A673 (cell line): ENCODE results near the gene MATN4. TPM values are rescaled to one million over a fixed set of nuclear protein-coding genes. Genes with fewer than 3 reads are reported as not detected.

Experiments
- BruUV-seq: library from RNA; stranded (reverse); fragments of 400-500 nt; replicated peaks from 2 replicates; lab custom pipeline; 2021; lab: Mats Ljungman, UMichigan
- CTCF ChIA-PET: fragments of 300-600 bp; sonication (Branson Sonifier 250); formaldehyde crosslinking; loops from one replicate; lab custom pipeline; 2022; ENCODE audit warnings: antibody characterized with exemption; lab: Charles Lee
- POLR2A ChIA-PET: fragments of 300-600 bp; sonication (Branson Sonifier 250); formaldehyde crosslinking; loops from one replicate; lab custom pipeline; 2022; ENCODE audit warnings: antibody characterized with exemption; ENCODE audit not compliant: low non-redundant PET; lab: Charles Lee
- DNase-seq: peaks from one replicate; pipeline ENCODE4 v3.0.0-alpha.2; 2015; ENCODE audit warnings: low spot score
- H3K27ac ChIP-seq: fragments of 200-600 bp; sonication (generic); 2 replicates; pipeline ENCODE4 v1.5.1; 2016; ENCODE audit warnings: mixed run types, low read depth, mild to moderate bottlenecking, mixed read lengths, antibody characterized with exemption, low read length; ENCODE audit not compliant: poor library complexity, severe bottlenecking
- H3K27me3 ChIP-seq: fragments of 200-600 bp; sonication (generic); replicated peaks from 2 replicates; pipeline ENCODE4 v1.6.1; 2017; ENCODE audit warnings: mixed run types, low read depth, mild to moderate bottlenecking, mixed read lengths, antibody characterized with exemption, low read length; ENCODE audit not compliant: insufficient read depth, poor library complexity
- H3K36me3 ChIP-seq: fragments of 200-600 bp; sonication (generic); 2 replicates; pipeline ENCODE4 v1.6.1; 2016; ENCODE audit warnings: mixed run types, mild to moderate bottlenecking, mixed read lengths, antibody characterized with exemption, low read length; ENCODE audit not compliant: insufficient read depth, poor library complexity, severe bottlenecking
- H3K4me1 ChIP-seq: fragments of 200-600 bp; sonication (generic); 2 replicates; pipeline ENCODE4 v1.6.1; 2017; ENCODE audit warnings: mixed run types, mild to moderate bottlenecking, mixed read lengths, antibody characterized with exemption, low read length; ENCODE audit not compliant: insufficient read depth, poor library complexity, severe bottlenecking
- H3K4me3 ChIP-seq: fragments of 200-600 bp; sonication (generic); 2 replicates; pipeline ENCODE4 v1.5.1; 2016; ENCODE audit warnings: low read depth, mixed run types, mild to moderate bottlenecking, mixed read lengths, low read length; ENCODE audit not compliant: poor library complexity, severe bottlenecking
- H3K9me3 ChIP-seq: fragments of 200-600 bp; sonication (generic); 2 replicates; pipeline ENCODE4 v1.6.1; 2016; ENCODE audit warnings: mixed run types, low read depth, mild to moderate bottlenecking, mixed read lengths, antibody characterized with exemption, low read length; ENCODE audit not compliant: poor library complexity, severe bottlenecking
- CTCF ChIP-seq: fragments of 300-800, 200-600 bp; sonication (generic); conservative IDR thresholded peaks from 2 replicates; pipeline ENCODE4 v1.5.1; 2017; ENCODE audit warnings: low read depth, mild to moderate bottlenecking, antibody characterized with exemption, low read length, moderate library complexity, mixed read lengths
- EZH2 ChIP-seq: fragments of 200-600 bp; sonication (generic); IDR thresholded peaks from 2 replicates; pipeline ENCODE4 v1.6.1; 2017; ENCODE audit warnings: borderline replicate concordance, low read depth, mild to moderate bottlenecking, mixed read lengths, antibody characterized with exemption, low read length; ENCODE audit not compliant: poor library complexity, severe bottlenecking
- intact Hi-C: fragments of 100-400 bp; cut with micrococcal nuclease; formaldehyde crosslinking; loops from one replicate; pipeline ENCODE4 v1.10.0; 2022; ENCODE audit not compliant: unreplicated experiment
- total RNA-seq: library from RNA; stranded (reverse); gene quantifications from 2 replicates; pipeline ENCODE4 v1.2.3, GENCODE V29; 2021

MATN4 gene
- total RNA-seq, 1 experiment from 2014 or later = 0.28 TPM

- no peak for DNase-seq
- TF ChIP-seq EZH2 = no peak
- TF ChIP-seq CTCF = no peak
- H3K4me1 ChIP-seq = no peaks in the 10 kb centered on the region
- ChIA-PET POLR2A (no interaction called here), CTCF (no interaction called here)
- H3K4me3 ChIP-seq = no peak overlapping the region
- H3K36me3 ChIP-seq = no peaks in the 10 kb centered on the region
- intact Hi-C loops = no loop called here
- no TSS peak for BruUV-seq
- H3K27me3 ChIP-seq = peaks cover 19% of the 10 kb centered on the region
- H3K9me3 ChIP-seq = no peaks in the 10 kb centered on the region
- no peak overlapping the region for H3K27ac ChIP-seq
Observed at GRCh38 chr20:45266977-45267376, 41.1 kb downstream of the MATN4 start.

GRCh38 chr20:45263556-45264266 is 44.4 kb downstream of the MATN4 start:
- no peak overlapping the region for H3K4me3 ChIP-seq
- ChIA-PET CTCF (no interaction called here), POLR2A (no interaction called here)
- no peaks in the 10 kb centered on the region for H3K9me3 ChIP-seq
- H3K4me1 ChIP-seq = no peaks in the 10 kb centered on the region
- no TSS peak for BruUV-seq
- TF ChIP-seq CTCF = no peak
- TF ChIP-seq EZH2 = no peak
- no peaks in the 10 kb centered on the region for H3K36me3 ChIP-seq
- H3K27me3 ChIP-seq = peaks cover 42% of the 10 kb centered on the region
- no peak for DNase-seq
- intact Hi-C loops = no loop called here
- no peak overlapping the region for H3K27ac ChIP-seq

GRCh38 chr20:45258664-45259063 is 49.4 kb downstream of the MATN4 start:
- Histone ChIP-seq H3K27me3 (peaks cover 34% of the 10 kb centered on the region), H3K36me3 (no peaks in the 10 kb centered on the region), H3K4me3 (no peak overlapping the region), H3K9me3 (no peaks in the 10 kb centered on the region), H3K4me1 (no peaks in the 10 kb centered on the region), H3K27ac (no peak overlapping the region)
- CTCF ChIA-PET = interaction anchor here (0.9 kb wide), 1 partner anchor 215 kb away, joined by 3 read pairs; no protein-coding TSS in a partner anchor
- no peak for DNase-seq
- POLR2A ChIA-PET = no interaction called here
- intact Hi-C loops = no loop called here
- BruUV-seq = no TSS peak
- TF ChIP-seq CTCF (no peak), EZH2 (no peak)
